Measurements from ENCODE around the gene CSRP3. TPM values are rescaled to one million over a fixed set of nuclear protein-coding genes. Genes with fewer than 3 reads are reported as not detected.

Gene CSRP3
- total and polyA plus RNA-seq, 2 of the 4 experiments (the other 2 are of a cell fraction) = not detected

DNA sequence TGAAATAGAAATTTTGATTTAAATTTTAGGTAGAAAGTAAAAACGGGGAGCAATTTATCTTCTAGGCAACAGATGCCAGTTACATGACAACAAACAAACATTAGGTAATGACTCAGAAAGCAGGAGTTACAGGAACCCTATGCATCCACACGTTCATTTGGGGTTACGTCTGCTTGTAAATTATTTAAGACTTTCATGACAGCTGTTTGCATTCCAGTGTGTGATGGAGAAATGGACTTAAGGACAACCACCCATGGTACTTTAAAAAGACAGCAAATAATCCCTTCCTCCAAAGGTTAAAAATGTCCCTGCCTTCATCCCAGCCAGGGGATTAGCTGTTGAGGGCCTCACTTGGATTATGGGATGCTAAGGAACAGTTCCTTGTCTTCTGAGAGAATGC lies 27.2 kb upstream of the CSRP3 start:
- H2AFZ ChIP-seq (replicated peaks; ENCODE audit: low read length, poor library complexity) = no peak overlapping the region
- H4K91ac ChIP-seq (ENCODE audit: insufficient read depth, low read depth, low read length) = no peak overlapping the region
- H3K36me3 ChIP-seq (ENCODE audit: control insufficient read depth, insufficient read depth, low read length) = no peaks in the 10 kb centered on the region
- H3K14ac ChIP-seq (replicated peaks; ENCODE audit: low read depth, low read length) = no peak overlapping the region
- H3K9me3 ChIP-seq (ENCODE audit: control insufficient read depth, insufficient read depth, low read length) = no peaks in the 10 kb centered on the region
- H2BK15ac ChIP-seq (ENCODE audit: low read depth, low read length) = no peak overlapping the region
- ATAC-seq (ENCODE audit: low read depth) (no peak), DNase-seq (no peak)
- peaks cover 2% of the 10 kb centered on the region; the same call in 1 of the 2 replicates for H3K4me1 ChIP-seq (ENCODE audit: control insufficient read depth, insufficient read depth, low read length)
- no peak overlapping the region for H2AK5ac ChIP-seq (ENCODE audit: low read depth, low read length)
- ChIA-PET POLR2A (ENCODE audit: unreplicated experiment) (no interaction called here), CTCF (interaction anchor here (1.4 kb wide), 1 partner anchor 10 kb away, joined by 3 read pairs; no protein-coding TSS in a partner anchor)
- no peak overlapping the region for H2BK20ac ChIP-seq (ENCODE audit: low read depth, low read length)
- H4K5ac ChIP-seq (ENCODE audit: low read depth, low read length) = no peak overlapping the region
- no peak overlapping the region for H2BK5ac ChIP-seq (ENCODE audit: low read depth, low read length, poor library complexity, severe bottlenecking)
- no peak overlapping the region for H3K4ac ChIP-seq (ENCODE audit: low read depth, low read length)
- TF ChIP-seq POLR2A (IDR thresholded peaks at IDR 0.05; ENCODE audit: low read depth, low read length) = no peak
- no peak for TF ChIP-seq BHLHE40 (IDR thresholded peaks at IDR 0.05; ENCODE audit: low read depth, low read length)
- no peak for TF ChIP-seq RAD21 (IDR thresholded peaks at IDR 0.05; ENCODE audit: low read length)
- TF ChIP-seq RFX5 (IDR thresholded peaks at IDR 0.05; ENCODE audit: low read depth, low read length) = no peak
- TF ChIP-seq NFE2L2 (IDR thresholded peaks at IDR 0.05; ENCODE audit: low read depth, low read length) = no peak
- TF ChIP-seq MXI1 (IDR thresholded peaks at IDR 0.05; ENCODE audit: borderline replicate concordance, low read depth, low read length) = no peak
- no peak for TF ChIP-seq FOS (IDR thresholded peaks at IDR 0.05; ENCODE audit: low read depth, low read length)
- no peak for TF ChIP-seq CHD1 (IDR thresholded peaks at IDR 0.05; ENCODE audit: low read depth, low read length)
- no peak for TF ChIP-seq SMC3 (IDR thresholded peaks at IDR 0.05; ENCODE audit: low read depth, low read length)
- TF ChIP-seq, protein P1, sequence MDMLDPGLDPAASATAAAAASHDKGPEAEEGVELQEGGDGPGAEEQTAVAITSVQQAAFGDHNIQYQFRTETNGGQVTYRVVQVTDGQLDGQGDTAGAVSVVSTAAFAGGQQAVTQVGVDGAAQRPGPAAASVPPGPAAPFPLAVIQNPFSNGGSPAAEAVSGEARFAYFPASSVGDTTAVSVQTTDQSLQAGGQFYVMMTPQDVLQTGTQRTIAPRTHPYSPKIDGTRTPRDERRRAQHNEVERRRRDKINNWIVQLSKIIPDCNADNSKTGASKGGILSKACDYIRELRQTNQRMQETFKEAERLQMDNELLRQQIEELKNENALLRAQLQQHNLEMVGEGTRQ (IDR thresholded peaks at IDR 0.05; ENCODE audit: low read depth, low read length) = no peak
- no peak for TF ChIP-seq RCOR1 (IDR thresholded peaks at IDR 0.05; ENCODE audit: insufficient replicate concordance, low read length)
- TF ChIP-seq, protein P2, sequence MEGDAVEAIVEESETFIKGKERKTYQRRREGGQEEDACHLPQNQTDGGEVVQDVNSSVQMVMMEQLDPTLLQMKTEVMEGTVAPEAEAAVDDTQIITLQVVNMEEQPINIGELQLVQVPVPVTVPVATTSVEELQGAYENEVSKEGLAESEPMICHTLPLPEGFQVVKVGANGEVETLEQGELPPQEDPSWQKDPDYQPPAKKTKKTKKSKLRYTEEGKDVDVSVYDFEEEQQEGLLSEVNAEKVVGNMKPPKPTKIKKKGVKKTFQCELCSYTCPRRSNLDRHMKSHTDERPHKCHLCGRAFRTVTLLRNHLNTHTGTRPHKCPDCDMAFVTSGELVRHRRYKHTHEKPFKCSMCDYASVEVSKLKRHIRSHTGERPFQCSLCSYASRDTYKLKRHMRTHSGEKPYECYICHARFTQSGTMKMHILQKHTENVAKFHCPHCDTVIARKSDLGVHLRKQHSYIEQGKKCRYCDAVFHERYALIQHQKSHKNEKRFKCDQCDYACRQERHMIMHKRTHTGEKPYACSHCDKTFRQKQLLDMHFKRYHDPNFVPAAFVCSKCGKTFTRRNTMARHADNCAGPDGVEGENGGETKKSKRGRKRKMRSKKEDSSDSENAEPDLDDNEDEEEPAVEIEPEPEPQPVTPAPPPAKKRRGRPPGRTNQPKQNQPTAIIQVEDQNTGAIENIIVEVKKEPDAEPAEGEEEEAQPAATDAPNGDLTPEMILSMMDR (conservative IDR thresholded peaks at IDR 0.05; ENCODE audit: low read depth, low read length) = no peak
- no peak for TF ChIP-seq MAFK (IDR thresholded peaks at IDR 0.05; ENCODE audit: low read depth, low read length)
- TF ChIP-seq, protein P3, sequence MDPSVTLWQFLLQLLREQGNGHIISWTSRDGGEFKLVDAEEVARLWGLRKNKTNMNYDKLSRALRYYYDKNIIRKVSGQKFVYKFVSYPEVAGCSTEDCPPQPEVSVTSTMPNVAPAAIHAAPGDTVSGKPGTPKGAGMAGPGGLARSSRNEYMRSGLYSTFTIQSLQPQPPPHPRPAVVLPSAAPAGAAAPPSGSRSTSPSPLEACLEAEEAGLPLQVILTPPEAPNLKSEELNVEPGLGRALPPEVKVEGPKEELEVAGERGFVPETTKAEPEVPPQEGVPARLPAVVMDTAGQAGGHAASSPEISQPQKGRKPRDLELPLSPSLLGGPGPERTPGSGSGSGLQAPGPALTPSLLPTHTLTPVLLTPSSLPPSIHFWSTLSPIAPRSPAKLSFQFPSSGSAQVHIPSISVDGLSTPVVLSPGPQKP (IDR thresholded peaks at IDR 0.05; ENCODE audit: borderline replicate concordance, low read depth, low read length) = no peak
- TF ChIP-seq MAZ (IDR thresholded peaks at IDR 0.05; ENCODE audit: borderline replicate concordance, low read depth, low read length) = no peak
- TF ChIP-seq CEBPB (IDR thresholded peaks at IDR 0.05; ENCODE audit: low read depth, low read length) = no peak
- no peaks in the 10 kb centered on the region for H4K20me1 ChIP-seq (ENCODE audit: insufficient read depth, low read length)
- dilution Hi-C loops (cut with HindIII; ENCODE audit: low sequenced_read_pairs, unreplicated experiment) (no loop called here), in situ Hi-C loops (cut with MboI; ENCODE audit: low sequenced_read_pairs) (no loop called here), intact Hi-C loops (cut with micrococcal nuclease) (no loop called here)
- H3K18ac ChIP-seq (ENCODE audit: low read depth, low read length) = no peak overlapping the region
- no peak overlapping the region for H3K4me2 ChIP-seq (ENCODE audit: low read depth, low read length)
- no CpG with 5 or more reads among the region's 3 CpGs for WGBS, 2 experiments (ENCODE audit: extremely low coverage in 2 of 2, insufficient read length in 1 of 2)
- peaks cover 3% of the 10 kb centered on the region; the same call in 1 of the 2 replicates for H3K9me1 ChIP-seq (ENCODE audit: insufficient read depth, low read length)
- no TSS peak for BruUV-seq (replicated peaks)
- H3K79me1 ChIP-seq (ENCODE audit: low read depth in 1 of 2, low read length in 2 of 2) = no peaks in the 10 kb centered on the region
- no peak overlapping the region for H3K56ac ChIP-seq (ENCODE audit: extremely low read depth, insufficient read depth, low read length)
- no peak overlapping the region for H3K9ac ChIP-seq (ENCODE audit: low read depth, low read length)
- no peak overlapping the region for H3K27ac ChIP-seq (ENCODE audit: insufficient read depth, low read length)
- H3K4me3 ChIP-seq (ENCODE audit: insufficient read depth, low read depth, low read length) = no peak overlapping the region
- H2BK120ac ChIP-seq (ENCODE audit: low read depth, low read length) = no peak overlapping the region
- no peak overlapping the region for H4K8ac ChIP-seq (ENCODE audit: low read depth in 2 of 2, low read length in 2 of 2)
- no peaks in the 10 kb centered on the region for H3K27me3 ChIP-seq (ENCODE audit: control insufficient read depth, insufficient read depth, low read length)
- no peak overlapping the region for H3K23ac ChIP-seq (ENCODE audit: low read depth, low read length)
- no peak overlapping the region for H2AK9ac ChIP-seq (replicated peaks; ENCODE audit: low read depth, low read length, poor library complexity)

Measured in IMR-90 (cell line).